Amniotic epithelial cell (primary cell): ENCODE data around the gene RAP1GAP2.
"Not testable (repeated sequence)": the region's sequence is repeated elsewhere in the genome, so short reads cannot be mapped to it uniquely, and the experiment has no call there.

Source experiments
- DNase-seq: peaks from one replicate; pipeline ENCODE4 v3.0.0-alpha.2; 2010; ENCODE audit warnings: low read depth

The RAP1GAP2 gene

DNA sequence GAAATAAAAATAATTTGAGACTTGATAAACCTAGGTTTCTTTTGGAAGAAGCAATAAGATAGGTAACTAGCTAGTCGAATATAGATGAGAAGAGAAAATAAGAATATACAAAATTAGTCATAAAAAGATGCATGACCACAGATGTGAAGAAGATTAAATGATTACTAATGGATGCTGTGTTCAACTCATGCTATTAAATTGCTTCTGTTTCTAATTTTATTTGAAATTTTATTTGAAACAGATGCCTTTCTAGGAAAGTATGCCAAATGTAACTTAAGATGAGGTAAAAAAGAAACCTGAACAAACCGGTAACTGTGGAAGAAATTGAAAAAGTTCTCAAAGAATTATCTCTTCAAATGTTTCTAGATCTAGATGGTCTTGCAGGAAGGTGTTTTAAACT, 175.6 kb downstream of the RAP1GAP2 start:
- no peak for DNase-seq

DNA sequence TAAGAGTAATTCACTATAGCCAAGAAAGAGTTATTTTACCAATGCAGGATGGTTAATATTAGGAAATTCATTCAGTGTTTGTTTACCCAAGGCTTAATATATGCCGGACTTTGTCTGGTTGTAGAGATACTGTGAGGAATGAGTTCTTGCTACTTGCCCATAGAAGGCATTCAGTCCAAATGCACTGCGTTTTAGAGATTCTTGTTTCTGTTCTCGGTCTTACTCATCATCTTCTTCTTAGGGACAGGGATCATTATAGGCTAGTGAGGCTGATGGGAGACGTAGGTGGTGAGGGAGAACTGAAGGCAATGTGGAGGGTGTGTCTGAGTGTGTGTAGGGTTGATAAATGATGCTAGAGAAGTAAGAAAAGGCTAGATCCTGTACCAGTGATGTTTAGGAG, 176.5 kb downstream of the RAP1GAP2 start:
- no peak for DNase-seq

DNA sequence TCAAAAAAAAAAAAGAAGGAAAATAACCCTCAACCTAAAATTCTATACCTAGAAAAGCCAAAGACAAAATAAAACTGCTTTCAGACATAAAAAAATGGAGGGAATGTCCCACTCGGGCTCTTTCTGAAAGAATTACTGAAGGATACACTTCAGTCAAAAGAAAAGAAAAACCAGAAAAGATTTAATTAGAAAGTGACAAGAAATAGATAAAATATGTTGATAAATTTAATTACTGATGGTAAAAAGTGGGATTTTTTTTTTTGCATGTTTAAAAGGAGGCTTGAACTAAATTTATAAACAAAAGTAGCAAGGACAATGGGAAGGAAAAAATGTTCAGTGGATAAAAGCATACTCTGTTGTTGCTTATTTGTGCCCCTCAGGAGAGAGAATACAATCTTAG, 178.1 kb downstream of the RAP1GAP2 start:
- no peak for DNase-seq

DNA sequence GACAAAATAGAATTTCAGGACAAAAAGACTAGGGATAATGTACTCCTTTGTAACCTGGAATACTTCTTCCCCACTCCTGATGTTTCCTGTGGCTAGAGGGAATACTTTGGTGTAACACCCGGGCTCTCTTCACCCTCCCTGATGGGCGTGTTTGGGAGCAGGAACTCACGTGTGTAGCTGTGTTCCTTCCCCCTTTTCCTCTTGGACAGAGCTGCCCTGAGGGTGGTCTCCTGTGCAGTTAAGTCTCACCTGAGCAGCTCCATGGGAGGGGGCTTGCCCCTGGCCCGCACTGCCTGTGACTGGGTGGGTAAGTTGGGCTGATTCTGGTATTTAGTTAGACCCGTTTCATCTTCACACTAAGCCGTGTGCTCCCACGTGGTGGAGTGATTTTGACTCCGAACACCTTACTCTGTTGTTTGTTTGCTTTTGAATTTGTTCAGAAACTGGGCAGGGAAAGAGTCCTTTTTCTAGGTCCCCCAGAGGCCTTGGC, 179.3 kb downstream of the RAP1GAP2 start:
- DNase-seq, result no peak

DNA sequence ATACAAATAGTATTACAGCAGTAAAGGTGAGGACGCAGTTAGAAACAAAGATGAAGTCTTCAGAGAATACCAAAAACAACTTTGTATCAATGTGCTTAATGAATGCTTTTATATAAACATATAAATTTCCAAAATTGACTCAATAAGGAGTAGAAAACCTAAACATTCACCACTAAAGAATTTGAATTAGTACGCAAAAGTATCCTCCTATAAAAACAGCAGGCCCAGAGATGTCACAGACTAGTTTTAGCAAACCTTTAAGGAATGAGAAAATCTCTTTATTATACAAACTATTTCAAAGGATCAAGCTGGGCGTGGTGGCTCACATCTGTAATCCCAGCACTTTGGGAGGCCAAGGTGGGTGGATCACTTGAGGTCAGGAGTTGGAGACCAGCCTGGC, 180.9 kb downstream of the RAP1GAP2 start:
- no peak for DNase-seq

DNA sequence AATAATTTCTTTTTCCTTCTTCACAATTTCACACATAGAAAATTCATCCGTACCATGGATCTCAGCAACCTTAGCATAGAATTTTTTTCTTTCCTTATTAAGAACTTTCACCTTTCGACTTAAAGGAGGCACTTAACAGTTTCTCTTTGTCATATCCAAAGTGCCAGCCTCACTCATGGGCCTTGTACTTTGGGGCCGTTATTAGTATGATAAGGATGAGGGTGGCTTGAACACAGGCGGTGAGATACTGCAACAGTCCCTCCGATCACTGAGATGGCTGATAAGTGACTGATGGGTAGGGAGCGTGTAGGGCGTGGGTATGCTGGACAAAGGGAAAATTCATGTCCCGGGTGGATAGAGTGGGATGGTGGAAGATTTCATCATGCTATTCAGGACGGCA, 181.9 kb downstream of the RAP1GAP2 start:
- no peak for DNase-seq

DNA sequence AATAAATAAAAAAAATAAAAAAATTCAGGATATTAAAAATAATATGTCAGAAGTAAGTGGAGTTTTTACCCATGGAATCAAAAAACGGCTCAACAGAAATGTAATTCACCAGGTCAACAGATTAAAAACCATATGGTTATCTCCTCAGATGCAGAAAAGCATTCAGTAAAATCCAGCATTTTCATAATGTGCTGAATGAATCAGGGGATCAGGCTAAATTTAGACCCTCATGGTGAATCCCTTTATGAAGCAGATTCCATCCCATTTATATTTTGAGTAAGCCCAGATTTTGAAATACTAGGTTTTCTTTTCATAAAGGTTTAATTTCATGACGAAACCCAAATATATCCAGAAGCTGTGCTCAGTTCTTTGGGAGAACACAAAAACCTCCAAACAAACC, 182.8 kb downstream of the RAP1GAP2 start:
- no peak for DNase-seq

DNA sequence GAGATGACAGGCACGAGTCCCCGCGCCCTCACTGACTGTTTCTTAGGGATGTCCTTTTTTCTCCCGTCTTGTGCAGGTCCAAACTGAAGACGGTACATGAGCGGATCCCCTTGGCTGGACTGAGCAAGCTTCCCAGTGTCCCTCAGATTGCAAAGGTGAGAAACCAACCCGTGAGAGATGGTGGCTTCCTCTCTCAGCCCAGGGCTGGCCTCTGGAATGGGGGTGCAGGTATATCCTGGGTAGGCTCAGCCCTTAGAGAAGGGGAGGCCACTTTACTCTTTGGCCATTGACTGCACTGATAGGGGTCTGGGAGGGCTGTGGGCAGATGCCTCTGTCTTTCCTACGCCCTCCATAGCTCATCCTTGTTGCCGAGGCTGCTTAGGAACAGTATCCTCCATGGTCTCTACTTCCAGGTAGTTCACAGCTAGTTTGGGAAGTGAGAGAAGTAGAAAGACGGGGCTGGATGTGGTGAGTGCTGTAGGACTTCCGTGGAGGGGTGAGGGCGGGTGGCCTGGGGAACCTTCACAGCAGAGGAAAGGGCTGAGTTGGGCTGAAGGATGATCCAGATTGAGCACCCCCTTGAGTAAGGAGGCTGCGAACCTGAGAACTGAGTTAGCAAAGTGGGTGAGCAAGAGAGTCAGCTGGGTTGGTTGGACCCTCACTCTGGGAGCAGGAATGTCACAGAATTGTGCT, 184.1 kb downstream of the RAP1GAP2 start:
- no peak for DNase-seq

DNA sequence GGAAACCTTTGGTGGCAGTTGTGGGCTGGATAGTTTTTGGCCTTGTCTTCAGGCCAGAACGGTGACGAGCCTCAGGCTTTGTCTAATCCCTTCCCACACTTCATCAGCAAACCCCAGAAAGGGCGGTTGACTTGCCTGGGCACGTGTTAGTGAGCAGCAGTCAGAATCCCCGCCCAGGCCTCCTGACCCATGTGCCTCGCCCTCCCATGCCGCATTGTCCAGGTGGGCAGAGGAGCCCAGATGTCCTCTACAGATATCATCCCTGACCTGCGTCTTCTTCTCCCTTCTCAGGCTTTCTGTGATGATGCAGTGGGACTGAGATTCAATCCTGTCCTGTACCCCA, 184.6 kb downstream of the RAP1GAP2 start:
- DNase-seq, result no peak

DNA sequence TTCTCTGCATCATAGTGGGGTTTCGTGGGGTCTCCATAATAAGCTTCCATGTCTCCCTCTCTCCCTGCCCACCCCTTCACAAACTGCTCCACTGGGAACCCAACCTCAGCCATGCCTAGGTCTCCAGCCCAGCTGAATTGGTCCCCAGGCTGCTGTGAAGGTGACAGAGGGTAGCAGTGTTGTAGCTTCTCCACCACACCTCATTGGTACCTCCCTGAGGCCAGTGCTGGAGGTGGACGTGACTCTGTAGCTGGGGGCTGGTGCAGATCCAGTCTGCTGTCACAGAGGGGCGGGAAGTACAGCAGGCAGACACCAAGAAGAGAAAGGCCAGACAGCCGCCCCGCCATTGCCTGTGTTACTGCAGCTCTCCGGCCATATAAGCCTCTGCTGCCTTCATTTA, 185.1 kb downstream of the RAP1GAP2 start:
- no peak for DNase-seq

DNA sequence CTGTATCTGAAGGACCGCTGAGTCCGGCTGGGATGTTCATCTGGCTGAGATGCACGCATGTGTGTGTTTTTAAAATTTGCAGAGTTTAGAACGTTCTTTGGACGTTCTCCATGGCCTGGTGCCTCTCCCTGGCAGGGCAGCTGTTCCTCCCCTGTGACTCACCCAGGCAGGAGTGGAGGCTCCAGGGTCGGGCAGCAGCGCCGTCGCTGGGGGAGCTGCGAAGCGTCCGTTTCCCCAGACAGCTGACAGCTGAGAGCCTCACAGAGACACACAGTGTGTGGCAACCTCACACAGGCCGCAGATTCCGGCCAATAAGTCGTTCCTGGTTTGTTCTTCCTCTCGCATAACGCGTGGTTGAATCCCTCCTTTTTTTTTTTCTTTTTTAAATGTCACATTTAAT, 186.6 kb downstream of the RAP1GAP2 start:
- peak; percentile 64 for DNase-seq

DNA sequence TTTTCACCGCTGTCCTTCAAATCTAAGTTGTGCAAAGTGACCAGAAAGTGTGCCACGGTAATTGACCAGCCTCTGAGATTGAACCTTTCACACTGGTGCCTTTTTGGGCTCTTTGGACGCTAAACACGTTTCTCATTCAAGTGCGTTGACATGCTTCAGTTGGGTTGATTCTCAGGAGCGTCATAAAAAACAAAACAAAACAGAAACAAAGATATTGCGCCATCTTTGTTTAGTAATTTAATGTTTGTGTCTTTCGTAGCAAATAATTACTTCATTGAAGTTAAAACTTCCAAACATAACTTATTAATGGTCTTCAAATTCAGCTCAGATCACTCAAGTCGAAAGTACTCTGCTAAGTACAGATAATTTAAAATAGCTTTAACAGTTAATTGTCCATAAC, 187.0 kb downstream of the RAP1GAP2 start:
- no peak for DNase-seq

DNA sequence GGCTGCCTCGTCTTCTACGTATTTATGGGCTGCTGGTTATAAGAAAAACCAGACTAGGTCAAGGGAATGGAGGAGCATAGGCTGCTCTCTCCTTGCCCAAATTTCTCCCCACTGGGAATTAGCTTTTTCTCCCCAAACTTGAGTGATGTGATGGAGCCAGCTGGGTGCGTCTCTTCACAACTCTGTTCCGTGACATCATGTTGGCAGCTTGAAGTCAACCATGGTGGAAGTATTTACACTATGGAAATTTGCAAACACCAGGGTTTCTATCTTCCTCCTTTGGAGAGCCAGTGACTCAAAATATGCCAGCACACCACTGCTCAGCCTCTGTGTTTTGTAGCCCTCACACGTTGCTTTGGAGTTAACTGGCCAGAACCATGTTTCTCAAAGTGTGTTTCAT, 189.1 kb downstream of the RAP1GAP2 start:
- DNase-seq, result no peak

DNA sequence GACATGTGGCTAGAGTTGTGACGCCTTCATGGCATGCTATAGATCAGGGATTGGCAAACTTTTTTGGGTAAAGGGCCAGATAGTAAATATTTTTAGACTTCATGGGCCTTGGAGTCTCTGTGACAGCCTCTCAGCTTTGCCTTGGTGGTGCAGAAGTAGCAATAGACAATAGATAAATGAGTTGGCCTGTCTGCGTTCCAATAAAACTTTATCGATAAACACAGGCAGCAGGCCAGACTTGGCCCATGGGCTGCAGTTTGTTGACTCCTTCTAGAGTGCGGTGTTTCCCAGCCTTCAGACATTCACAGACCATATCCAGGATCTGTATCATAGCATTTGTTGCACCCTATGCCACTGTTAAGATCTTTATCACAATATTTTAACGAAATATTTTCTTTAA, 190.7 kb downstream of the RAP1GAP2 start:
- no peak for DNase-seq

DNA sequence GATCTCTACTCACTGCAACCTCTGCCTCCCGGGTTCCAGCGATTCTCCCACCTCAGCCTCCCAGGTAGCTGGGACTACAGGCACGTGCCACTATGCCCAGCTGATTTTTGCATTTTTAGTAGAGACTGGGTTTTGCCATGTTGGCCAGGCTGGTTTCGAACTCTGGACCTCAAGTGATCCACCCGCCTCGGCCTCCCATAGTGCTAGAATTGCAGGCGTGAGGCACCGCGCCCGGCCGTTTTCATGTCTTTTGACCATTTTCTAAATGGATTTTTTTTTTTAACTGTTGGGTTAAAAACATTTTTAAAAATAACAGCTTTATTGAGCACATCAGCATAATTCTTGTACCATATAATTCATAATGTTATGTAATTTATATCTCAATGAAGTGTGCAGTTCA, 193.2 kb downstream of the RAP1GAP2 start:
- DNase-seq, result not testable (repeated sequence)

DNA sequence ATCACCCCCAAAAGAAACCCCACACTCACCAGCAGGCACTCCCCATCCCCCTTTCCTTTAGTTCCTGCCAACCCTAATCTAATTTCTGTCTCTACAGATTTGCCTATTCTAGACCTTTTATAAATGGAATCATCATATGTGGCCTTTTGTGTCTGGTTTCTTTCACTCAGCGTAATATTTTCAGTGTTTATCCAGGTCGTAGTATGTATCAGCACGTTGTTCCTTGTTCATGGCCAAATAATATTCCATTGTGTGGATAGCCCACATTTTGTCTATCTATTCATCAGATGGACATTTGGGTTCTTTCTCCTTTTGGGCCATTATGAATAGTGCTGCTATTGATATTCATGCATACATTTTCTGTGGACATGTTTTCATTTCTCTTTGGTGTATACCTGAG, 193.6 kb downstream of the RAP1GAP2 start:
- no peak for DNase-seq

DNA sequence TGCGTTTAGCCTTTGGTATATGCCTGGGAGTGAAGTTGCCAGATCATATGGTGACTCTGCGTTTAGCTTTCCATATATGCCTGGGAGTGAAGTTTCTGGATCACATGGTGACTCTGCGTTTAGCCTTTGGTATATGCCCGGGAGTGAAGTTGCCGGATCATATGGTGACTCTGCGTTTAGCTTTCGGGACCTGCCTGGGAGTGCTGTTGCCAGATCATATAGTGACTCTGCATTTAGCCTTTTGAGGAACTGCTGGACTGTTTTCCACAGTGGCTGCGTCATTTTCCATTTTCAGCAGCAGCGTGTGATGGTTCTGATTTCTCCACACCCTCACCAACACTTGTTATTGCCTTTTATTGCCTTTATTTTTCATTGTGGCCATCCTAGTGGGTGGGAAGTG, 194.2 kb downstream of the RAP1GAP2 start:
- no peak for DNase-seq

DNA sequence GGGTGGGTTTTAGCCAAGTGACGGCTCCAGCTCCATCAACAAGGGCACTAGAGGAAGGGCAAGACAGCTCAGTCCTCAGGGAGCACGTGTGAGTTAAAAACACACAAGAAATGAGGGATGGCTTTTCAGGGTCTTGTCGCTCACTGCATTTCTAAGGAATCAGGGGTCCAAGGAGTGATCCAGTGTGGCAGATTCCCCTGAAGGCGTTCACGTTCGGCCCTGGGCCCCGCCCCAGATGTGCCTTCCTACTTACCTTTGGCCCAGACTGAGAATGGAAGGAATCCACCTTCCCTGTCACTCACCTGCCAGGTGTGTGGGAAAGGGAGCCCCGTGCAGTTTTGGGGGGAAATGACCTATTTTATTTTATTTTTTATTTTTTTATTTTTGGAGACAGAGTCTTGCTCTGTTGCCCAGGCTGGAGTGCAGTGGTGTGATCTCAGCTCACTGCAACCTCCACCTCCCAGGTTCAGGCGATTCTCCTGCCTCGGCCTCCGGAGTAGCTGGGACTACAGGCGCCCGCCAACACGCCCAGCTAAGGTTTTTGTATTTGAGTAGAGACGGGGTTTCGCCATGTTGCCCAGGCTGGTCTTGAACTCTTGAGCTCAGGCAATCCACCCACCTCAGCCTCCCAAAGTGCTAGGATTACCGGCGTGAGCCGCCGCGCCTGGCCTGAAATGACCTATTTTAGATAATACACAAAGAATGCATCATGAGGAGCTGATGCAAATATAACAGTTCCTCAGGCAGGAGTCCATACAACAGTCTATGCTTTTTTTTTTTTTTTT, 195.3 kb downstream of the RAP1GAP2 start:
- DNase-seq, result not testable (repeated sequence)

DNA sequence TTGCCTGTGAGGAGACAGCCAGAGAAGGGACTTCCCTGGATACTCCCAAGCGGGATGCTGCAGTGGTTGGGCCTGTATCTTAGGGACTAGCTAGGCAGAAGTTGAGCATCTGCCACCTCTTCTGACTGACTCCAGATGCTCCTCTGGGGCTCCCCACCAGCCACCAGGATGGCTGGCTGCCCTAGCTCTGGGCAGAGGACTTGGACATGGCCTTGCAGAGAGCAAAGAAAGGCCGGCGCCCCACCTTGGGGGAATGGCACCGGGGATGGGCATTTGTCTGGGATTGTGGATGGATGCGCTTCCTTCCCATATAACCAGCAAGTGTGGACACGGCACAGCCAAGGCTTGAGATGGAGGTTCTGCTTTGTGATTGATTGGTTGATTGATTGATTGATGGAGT, 198.2 kb downstream of the RAP1GAP2 start:
- DNase-seq, result no peak

DNA sequence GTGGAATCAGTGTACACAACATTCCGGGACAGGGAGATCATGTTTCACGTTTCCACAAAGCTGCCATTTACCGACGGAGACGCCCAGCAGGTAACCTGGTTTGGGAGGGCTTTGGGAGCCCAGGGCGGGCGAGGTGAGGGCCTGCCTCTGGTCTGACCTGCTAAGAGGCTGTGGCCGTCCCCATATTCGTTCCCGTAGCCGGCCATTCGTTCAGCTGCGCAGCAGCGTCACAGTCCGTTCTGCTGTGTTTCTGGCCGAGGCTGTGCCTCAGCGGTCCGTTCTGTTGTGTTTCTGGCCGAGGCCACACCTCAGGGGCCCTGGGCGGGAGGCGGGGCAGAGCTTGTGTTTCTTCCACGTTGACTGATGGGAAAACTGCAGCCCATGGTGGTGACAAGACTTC, 199.1 kb downstream of the RAP1GAP2 start:
- no peak for DNase-seq

DNA sequence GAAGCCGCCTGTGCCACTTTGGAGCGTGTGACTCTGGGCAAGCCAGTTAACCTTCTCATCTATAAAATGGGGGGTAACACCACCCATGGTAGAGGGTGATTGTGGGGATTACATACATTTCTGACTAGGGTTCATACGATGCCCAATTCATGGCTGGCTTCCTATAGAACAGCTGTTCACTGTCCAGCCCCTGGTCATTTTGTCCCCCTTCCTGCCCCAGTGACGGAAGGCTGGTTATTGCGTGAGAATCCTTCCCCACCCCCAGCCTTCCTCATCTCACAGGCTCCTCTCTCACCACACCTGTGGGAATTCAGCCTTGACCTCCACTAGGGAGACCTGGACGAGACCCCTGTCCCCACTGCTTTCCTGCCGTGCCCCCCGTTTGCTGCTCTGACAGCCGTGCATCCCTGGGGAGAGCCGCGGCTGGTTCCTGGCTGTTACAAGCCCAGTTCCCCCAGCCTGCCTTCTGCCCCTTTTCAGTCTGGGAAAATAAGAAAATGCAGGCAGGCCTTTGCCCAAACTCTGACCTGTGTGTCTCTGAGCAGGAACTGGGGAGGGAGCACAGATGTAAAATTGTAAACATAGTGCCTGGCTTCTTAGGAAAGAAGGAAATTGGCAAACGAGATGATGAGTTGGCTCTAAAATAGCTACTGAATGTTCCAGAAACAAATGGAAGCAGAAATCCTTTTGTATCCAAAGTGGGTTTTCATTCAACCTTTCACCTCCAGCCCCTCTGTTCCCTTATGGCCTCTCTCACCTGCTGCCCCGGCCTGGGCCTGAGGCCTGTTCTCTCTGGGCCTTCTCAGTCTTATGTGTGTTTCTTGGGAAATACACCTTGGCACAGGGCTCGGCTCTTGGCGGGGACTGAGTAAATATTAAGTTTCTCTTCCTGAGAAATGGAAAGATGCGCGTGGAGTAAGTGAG, 199.9 kb downstream of the RAP1GAP2 start:
- DNase-seq, result no peak

DNA sequence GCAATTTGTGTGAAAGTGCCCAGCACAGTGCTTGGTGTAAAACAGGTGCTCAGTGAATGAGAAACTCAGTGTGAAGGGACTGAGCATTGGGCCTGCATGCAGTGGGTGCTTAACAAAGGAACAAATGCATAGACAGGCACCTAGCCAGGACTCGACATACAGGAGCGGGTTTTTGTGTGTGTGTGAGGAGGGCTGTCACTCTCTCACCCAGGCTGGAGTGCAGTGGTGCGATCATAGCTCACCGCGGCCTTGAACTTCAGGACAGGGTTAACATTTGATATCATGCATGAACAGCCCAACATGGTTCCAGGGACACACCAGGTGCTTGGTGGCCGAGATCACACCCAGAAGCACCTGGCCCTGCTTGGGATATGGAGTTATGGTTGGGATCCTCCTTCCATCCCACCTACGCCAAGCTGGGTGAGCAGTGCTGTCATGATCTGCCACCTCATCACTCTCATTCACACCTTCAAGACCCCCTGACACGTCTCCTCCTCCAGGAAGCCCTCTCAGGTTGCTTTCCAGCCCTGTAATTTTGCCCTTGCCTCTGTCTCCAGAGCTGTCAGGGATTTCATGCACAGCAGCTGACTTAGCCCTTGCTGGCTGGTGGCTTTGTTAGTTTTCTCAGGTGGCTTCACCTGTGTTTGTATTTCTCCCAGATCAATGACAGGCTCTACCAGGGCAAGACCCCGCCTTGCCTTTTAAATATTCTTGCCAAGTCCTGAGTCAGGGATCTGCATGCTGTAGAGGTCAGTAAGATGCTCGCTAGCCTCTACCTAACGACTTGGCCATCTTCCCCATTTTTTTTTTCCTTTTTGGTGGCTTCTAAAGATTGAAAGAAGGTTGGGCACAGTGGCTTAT, 200.8 kb downstream of the RAP1GAP2 start:
- DNase-seq, result no peak
